GM23338 (cell line): Measurements from ENCODE around the gene SNTG2.

Experiments used
- EZH2 ChIP-seq: fragments of 200-600 bp; sonication (generic); IDR thresholded peaks from one replicate; pipeline ENCODE4 v1.8.0; 2017; ENCODE audit warnings: antibody characterized with exemption, mild to moderate bottlenecking, low read depth; ENCODE audit not compliant: unreplicated experiment
- JUNB ChIP-seq: IDR thresholded peaks from one replicate; pipeline ENCODE4 v1.6.1; 2016; ENCODE audit warnings: antibody characterized with exemption; ENCODE audit not compliant: unreplicated experiment
- POLR2AphosphoS5 ChIP-seq: IDR thresholded peaks from 2 replicates; pipeline ENCODE4 v1.6.1; 2016; ENCODE audit warnings: antibody characterized with exemption, low read depth
- TF ChIP-seq, protein P1 (sequence below), 2 experiments: fragments of 200-600 bp in 1 of 2; sonication (generic) in 1 of 2; conservative IDR thresholded peaks; 2 replicates each; pipeline versions ENCODE4 v1.5.1 to v1.6.1; 2016 to 2017; ENCODE audit warnings: antibody characterized with exemption in 2 of 2, low read depth in 2 of 2, mild to moderate bottlenecking in 2 of 2, moderate library complexity in 1 of 2

DNA sequence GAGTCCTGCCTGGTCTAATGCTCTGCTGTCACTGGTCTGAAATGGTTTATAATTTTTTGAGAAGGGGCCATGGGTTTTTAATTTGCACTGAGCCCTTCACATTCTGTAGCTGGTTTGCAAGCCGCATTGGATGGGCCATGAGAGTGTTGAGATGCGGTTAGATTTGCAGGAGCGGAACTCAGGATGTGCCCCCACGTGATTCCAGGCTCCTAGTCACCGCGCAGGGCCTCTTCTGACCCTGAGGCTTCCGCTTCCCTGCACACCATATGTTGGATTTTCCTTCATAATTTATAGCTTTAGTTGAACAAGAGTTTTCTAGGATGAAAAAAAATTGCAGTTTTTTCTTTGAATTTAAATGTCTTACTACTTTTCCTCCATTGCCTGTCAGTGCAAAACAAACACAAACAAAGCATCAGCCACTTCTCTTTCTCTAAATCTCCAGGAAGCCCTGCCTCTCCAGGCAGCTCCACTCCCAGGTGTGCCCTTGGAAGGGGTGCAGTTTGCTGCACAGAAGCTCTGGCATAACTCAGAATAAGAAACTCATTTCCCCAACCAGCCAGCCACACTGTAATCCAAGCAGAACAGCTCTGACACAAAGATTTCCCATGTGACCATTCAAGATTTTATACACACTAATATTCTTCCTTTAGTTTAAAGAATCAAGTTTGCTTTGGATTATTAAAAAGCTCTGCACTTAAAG, 444.2 kb downstream of the SNTG2 start:
- TF ChIP-seq POLR2AphosphoS5, result no peak
- TF ChIP-seq, protein P1, sequence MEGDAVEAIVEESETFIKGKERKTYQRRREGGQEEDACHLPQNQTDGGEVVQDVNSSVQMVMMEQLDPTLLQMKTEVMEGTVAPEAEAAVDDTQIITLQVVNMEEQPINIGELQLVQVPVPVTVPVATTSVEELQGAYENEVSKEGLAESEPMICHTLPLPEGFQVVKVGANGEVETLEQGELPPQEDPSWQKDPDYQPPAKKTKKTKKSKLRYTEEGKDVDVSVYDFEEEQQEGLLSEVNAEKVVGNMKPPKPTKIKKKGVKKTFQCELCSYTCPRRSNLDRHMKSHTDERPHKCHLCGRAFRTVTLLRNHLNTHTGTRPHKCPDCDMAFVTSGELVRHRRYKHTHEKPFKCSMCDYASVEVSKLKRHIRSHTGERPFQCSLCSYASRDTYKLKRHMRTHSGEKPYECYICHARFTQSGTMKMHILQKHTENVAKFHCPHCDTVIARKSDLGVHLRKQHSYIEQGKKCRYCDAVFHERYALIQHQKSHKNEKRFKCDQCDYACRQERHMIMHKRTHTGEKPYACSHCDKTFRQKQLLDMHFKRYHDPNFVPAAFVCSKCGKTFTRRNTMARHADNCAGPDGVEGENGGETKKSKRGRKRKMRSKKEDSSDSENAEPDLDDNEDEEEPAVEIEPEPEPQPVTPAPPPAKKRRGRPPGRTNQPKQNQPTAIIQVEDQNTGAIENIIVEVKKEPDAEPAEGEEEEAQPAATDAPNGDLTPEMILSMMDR (conservative IDR thresholded peaks at IDR 0.05; ENCODE audit: low read depth in 2 of 2), result no peak
- TF ChIP-seq JUNB, result no peak
- no peak for TF ChIP-seq EZH2
